ENCODE measurements around the gene TM9SF2. TPM values are rescaled to one million over a fixed set of nuclear protein-coding genes. Genes with fewer than 3 reads are reported as not detected.

TM9SF2 gene
- polyA plus RNA-seq, 2 donors = 26.3 to 48.0 TPM

DNA sequence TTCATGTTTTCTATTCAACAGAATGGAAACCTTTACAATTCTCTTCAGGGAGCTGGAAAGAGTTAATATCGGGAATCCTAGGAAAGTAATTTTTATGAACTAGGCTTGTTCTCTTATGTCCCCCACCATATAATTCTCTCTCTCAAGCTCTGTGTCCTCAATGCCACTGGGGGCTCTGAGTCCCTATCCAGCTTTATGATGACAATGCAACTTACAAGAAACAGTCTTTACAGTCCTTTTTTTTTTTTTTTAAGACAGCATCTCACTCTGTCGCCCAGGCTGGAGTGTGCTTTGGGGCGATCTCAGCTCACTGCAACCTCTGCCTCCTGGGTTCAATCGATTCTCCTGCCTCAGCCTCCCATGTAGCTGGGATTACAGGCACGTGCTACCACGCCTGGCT is 31.2 kb upstream of the TM9SF2 start:
- Histone ChIP-seq H3K27ac (ENCODE audit: low read depth in 2 of 2, low read length in 1 of 2) (no peak overlapping the region), H3K4me3 (ENCODE audit: low read depth in 1 of 2, low read length in 2 of 2) (no peak overlapping the region), H3K4me1 (ENCODE audit: control insufficient read depth in 2 of 2, insufficient read depth in 2 of 2, low read length in 1 of 2) (no peaks in the 10 kb centered on the region), H3K36me3 (ENCODE audit: control insufficient read depth in 2 of 2, insufficient read depth in 2 of 2, low read length in 1 of 2) (no peaks in the 10 kb centered on the region), H3K9me3 (ENCODE audit: control insufficient read depth in 2 of 2, insufficient read depth in 1 of 2, low read depth in 1 of 2, low read length in 1 of 2) (no peaks in the 10 kb centered on the region), H3K27me3 (ENCODE audit: control insufficient read depth in 1 of 2, insufficient read depth in 2 of 2, low read length in 2 of 2) (no peaks in the 10 kb centered on the region)
- 85% methylated on average over 6 of the region's 6 CpGs for WGBS, 2 donors

DNA sequence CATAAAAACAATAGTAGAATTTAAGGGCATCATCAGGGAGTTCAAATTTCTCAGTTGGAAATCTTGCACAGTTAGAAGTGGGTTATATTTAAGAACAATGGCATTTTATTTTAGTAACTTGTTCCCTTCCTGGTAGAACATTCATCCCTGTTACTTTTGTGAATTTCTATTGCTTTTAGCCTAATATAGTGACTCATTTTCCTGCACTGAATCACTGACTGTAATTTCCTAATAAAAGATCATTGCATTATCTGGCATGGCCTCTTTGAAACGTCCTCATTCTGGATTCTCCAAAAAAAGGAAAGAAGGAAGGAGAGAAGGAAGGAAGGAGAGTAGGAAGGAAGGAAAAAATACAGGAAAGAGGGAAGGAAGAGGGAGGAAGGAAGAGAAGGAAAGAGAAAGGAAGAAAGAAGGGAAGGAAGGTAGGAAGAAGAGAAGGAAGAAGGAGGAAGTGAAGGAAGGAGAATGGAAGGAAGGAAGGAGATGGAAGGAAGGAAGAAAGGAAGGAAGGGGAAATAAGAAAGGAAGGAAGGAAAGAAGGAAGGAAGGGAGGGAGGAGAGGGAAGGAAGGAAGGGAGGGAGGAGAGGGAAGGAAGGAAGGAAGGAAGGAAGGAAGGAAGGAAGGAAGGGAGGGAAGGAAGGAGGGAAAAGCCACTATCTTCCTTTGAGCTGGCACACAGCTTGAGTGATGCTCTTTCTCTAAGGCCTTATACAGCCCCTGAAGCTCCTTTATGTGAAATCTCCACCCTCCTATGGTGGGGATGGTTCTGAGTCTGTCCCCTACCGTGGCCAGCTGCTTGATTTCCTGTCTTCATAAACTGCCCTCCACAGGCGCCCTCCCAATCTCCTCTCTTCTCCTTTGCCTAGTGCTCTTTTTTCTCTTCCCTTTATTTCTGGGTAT is 29.8 kb upstream of the TM9SF2 start:
- H3K4me3 ChIP-seq (ENCODE audit: low read depth in 1 of 2, low read length in 2 of 2) = no peak overlapping the region
- 59 to 62% methylated on average over 3 of the region's 3 CpGs for WGBS, 2 donors
- no peaks in the 10 kb centered on the region for H3K27me3 ChIP-seq (ENCODE audit: control insufficient read depth in 1 of 2, insufficient read depth in 2 of 2, low read length in 2 of 2)
- H3K36me3 ChIP-seq (ENCODE audit: control insufficient read depth in 2 of 2, insufficient read depth in 2 of 2, low read length in 1 of 2) = no peaks in the 10 kb centered on the region
- no peak overlapping the region for H3K27ac ChIP-seq (ENCODE audit: low read depth in 2 of 2, low read length in 1 of 2)
- no peaks in the 10 kb centered on the region for H3K9me3 ChIP-seq (ENCODE audit: control insufficient read depth in 2 of 2, insufficient read depth in 1 of 2, low read depth in 1 of 2, low read length in 1 of 2)
- H3K4me1 ChIP-seq (ENCODE audit: control insufficient read depth in 2 of 2, insufficient read depth in 2 of 2, low read length in 1 of 2) = no peaks in the 10 kb centered on the region

DNA sequence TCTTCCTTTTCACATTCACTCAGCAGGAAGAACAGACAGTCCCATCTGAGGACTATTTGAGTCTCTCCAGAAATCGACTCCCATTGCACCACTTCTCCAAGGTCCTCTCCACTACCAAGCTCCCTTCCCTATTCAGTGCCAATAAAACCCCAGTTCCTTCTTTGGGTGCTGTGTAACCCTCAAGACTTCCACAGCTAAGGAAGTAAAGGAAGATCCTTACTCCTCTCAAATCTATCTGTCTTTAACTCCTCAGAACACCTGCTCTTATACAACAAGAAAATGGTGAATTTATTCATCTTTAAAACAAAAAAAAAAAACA is 29.2 kb upstream of the TM9SF2 start:
- WGBS, 2 donors = 77 to 87% methylated on average over 1 of the region's 1 CpG
- Histone ChIP-seq H3K27ac (ENCODE audit: low read depth in 2 of 2, low read length in 1 of 2) (no peak overlapping the region), H3K27me3 (ENCODE audit: control insufficient read depth in 1 of 2, insufficient read depth in 2 of 2, low read length in 2 of 2) (no peaks in the 10 kb centered on the region), H3K4me3 (ENCODE audit: low read depth in 1 of 2, low read length in 2 of 2) (no peak overlapping the region), H3K9me3 (ENCODE audit: control insufficient read depth in 2 of 2, insufficient read depth in 1 of 2, low read depth in 1 of 2, low read length in 1 of 2) (no peaks in the 10 kb centered on the region), H3K36me3 (ENCODE audit: control insufficient read depth in 2 of 2, insufficient read depth in 2 of 2, low read length in 1 of 2) (no peaks in the 10 kb centered on the region), H3K4me1 (ENCODE audit: control insufficient read depth in 2 of 2, insufficient read depth in 2 of 2, low read length in 1 of 2) (no peaks in the 10 kb centered on the region)

DNA sequence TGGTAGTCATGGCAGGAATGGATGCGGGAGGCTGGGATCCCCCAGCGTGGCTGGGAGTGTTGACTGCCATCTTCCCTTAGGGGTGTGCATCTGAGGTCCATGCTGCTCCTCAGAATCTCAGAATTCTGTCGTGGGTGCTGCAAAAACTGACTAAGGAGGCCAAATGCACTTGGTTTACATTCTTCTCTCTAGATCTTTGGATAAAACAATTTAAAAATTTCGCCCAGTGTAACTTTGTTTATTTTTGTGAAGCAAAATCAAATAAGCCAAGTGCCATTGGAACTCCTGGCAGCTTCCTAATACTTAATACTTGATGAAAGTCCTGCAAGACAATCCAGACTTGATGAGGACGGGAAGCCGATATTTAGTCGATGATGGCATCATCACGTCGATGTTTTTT is 27.8 kb upstream of the TM9SF2 start:
- no peaks in the 10 kb centered on the region for H3K4me1 ChIP-seq (ENCODE audit: control insufficient read depth in 2 of 2, insufficient read depth in 2 of 2, low read length in 1 of 2)
- H3K9me3 ChIP-seq (ENCODE audit: control insufficient read depth in 2 of 2, insufficient read depth in 1 of 2, low read depth in 1 of 2, low read length in 1 of 2) = no peaks in the 10 kb centered on the region
- H3K27me3 ChIP-seq (ENCODE audit: control insufficient read depth in 1 of 2, insufficient read depth in 2 of 2, low read length in 2 of 2) = no peaks in the 10 kb centered on the region
- 71 to 73% methylated on average over 9 of the region's 9 CpGs for WGBS, 2 donors
- no peaks in the 10 kb centered on the region for H3K36me3 ChIP-seq (ENCODE audit: control insufficient read depth in 2 of 2, insufficient read depth in 2 of 2, low read length in 1 of 2)
- H3K4me3 ChIP-seq (ENCODE audit: low read depth in 1 of 2, low read length in 2 of 2) = no peak overlapping the region
- no peak overlapping the region for H3K27ac ChIP-seq (ENCODE audit: low read depth in 2 of 2, low read length in 1 of 2)

DNA sequence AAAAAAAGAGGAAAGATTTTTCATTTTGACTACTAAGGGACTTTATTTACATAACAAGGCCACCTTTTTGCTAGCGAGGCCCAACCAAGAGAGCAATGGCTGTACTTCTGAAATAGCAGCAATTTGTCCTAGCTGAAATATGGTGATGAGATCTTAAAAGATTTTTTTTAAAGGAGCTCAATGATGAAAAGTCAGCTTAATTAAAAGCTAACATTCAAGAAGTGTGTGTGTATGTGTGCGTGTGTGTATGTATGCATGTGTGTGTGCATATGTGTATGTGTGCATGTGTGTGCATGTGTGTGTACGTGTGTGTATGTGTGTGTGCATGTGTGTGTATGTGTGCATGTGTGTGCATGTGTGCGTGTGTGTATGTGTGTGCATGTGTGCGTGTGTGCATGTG is 24.6 kb upstream of the TM9SF2 start:
- no peaks in the 10 kb centered on the region for H3K27me3 ChIP-seq (ENCODE audit: control insufficient read depth in 1 of 2, insufficient read depth in 2 of 2, low read length in 2 of 2)
- no peaks in the 10 kb centered on the region for H3K36me3 ChIP-seq (ENCODE audit: control insufficient read depth in 2 of 2, insufficient read depth in 2 of 2, low read length in 1 of 2)
- WGBS, 2 donors = 45 to 56% methylated on average over 3 to 5 of the region's 5 CpGs
- no peaks in the 10 kb centered on the region for H3K9me3 ChIP-seq (ENCODE audit: control insufficient read depth in 2 of 2, insufficient read depth in 1 of 2, low read depth in 1 of 2, low read length in 1 of 2)
- no peak overlapping the region for H3K4me3 ChIP-seq (ENCODE audit: low read depth in 1 of 2, low read length in 2 of 2)
- no peaks in the 10 kb centered on the region for H3K4me1 ChIP-seq (ENCODE audit: control insufficient read depth in 2 of 2, insufficient read depth in 2 of 2, low read length in 1 of 2)
- no peak overlapping the region for H3K27ac ChIP-seq (ENCODE audit: low read depth in 2 of 2, low read length in 1 of 2)

DNA sequence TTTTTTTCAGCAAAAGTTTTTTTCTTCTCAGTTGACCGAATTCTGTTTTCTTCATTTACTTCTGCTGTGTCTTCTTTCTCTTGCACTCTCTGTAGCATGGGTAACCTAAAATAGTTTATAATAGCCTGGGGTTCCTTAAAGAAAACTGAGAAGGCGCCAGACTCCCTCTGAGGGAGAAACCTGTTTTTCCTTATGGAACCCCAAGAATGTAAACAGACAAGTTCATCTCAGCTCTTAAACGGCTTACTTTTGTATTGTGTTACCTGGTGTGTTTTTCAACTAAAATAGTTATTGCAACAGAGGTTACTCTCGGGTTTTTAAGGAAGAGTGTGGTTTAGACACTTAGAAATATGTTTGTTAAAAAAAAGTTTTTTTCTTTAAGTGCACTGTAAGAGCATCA is 23.8 kb upstream of the TM9SF2 start:
- Histone ChIP-seq H3K27ac (ENCODE audit: low read depth in 2 of 2, low read length in 1 of 2) (no peak overlapping the region), H3K36me3 (ENCODE audit: control insufficient read depth in 2 of 2, insufficient read depth in 2 of 2, low read length in 1 of 2) (no peaks in the 10 kb centered on the region)
- 44 to 51% methylated on average over 4 of the region's 4 CpGs for WGBS, 2 donors

DNA sequence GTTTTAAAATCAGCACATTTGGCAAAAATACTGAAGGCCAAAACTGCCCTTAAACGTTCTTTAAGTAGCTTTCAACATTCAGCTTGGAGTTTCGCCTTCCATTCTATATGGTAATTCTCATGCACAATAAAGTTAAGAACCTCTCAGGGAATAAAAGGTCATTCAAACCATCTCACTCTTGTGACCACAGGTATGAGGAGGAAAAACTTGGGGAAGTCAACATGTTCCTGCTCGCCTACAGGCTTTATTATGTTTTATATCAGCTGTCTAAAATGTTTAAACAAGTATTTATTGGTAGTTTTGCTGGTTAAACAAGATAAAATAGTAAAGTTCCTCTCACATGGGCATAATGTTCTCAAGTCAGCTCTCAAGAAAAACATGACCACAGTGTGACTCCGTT is 19.9 kb upstream of the TM9SF2 start:
- Histone ChIP-seq H3K36me3 (ENCODE audit: control insufficient read depth in 2 of 2, insufficient read depth in 2 of 2, low read length in 1 of 2) (no peaks in the 10 kb centered on the region), H3K4me3 (ENCODE audit: low read depth in 1 of 2, low read length in 2 of 2) (no peak overlapping the region), H3K9me3 (ENCODE audit: control insufficient read depth in 2 of 2, insufficient read depth in 1 of 2, low read depth in 1 of 2, low read length in 1 of 2) (no peaks in the 10 kb centered on the region), H3K4me1 (ENCODE audit: control insufficient read depth in 2 of 2, insufficient read depth in 2 of 2, low read length in 1 of 2) (no peaks in the 10 kb centered on the region), H3K27ac (ENCODE audit: low read depth in 2 of 2, low read length in 1 of 2) (peak overlapping the region in 1 of 2 donors; percentile 67), H3K27me3 (ENCODE audit: control insufficient read depth in 1 of 2, insufficient read depth in 2 of 2, low read length in 2 of 2) (no peaks in the 10 kb centered on the region)
- 57 to 66% methylated on average over 4 of the region's 4 CpGs for WGBS, 2 donors

More for the DNA sequence above, 23.8 kb upstream of the TM9SF2 start:
- no peaks in the 10 kb centered on the region for H3K9me3 ChIP-seq (ENCODE audit: control insufficient read depth in 2 of 2, insufficient read depth in 1 of 2, low read depth in 1 of 2, low read length in 1 of 2)
- no peak overlapping the region for H3K4me3 ChIP-seq (ENCODE audit: low read depth in 1 of 2, low read length in 2 of 2)
- no peaks in the 10 kb centered on the region for H3K27me3 ChIP-seq (ENCODE audit: control insufficient read depth in 1 of 2, insufficient read depth in 2 of 2, low read length in 2 of 2)
- H3K4me1 ChIP-seq (ENCODE audit: control insufficient read depth in 2 of 2, insufficient read depth in 2 of 2, low read length in 1 of 2) = no peaks in the 10 kb centered on the region

DNA sequence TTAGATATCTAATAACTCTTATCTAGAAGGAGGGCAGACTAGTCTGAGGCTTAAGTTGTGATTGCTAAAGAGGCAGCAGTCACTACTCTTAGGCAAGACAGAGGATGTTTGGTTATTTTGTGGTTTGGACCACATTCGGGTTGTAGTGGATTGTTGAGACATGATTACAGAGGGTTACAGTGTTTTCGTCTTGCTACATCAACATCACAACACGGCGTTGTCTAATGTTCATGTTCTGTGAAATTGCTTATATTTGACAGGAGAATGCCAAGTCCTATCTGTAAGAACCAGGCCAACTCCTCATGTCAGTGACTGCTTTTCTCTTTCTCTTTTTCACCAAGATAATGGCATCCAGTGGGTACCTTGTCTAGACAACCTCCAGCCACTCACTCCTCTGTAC is 16.8 kb upstream of the TM9SF2 start:
- WGBS, 2 donors = 59 to 73% methylated on average over 4 of the region's 4 CpGs
- H3K9me3 ChIP-seq (ENCODE audit: control insufficient read depth in 2 of 2, insufficient read depth in 1 of 2, low read depth in 1 of 2, low read length in 1 of 2) = no peaks in the 10 kb centered on the region

DNA sequence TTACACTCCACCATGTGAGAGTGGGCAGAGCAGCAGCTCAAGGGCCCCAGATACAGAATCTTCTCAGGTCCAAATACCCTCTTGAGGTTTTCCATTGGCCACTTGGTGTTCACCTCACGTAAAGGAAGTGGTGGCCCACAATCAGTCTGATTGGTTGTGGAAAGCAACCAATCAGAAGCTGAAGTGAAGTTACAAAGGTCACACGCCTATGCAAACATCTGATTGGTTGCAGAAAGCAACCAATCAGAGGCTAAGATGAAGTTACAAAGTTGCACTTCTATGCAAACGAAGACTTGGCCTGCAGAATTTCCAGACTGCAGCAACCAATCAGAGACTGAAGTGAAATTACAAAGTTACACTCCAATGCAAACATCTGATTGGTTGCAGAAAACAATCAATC is 14.3 kb upstream of the TM9SF2 start:
- H3K4me1 ChIP-seq (ENCODE audit: control insufficient read depth in 2 of 2, insufficient read depth in 2 of 2, low read length in 1 of 2) = no peaks in the 10 kb centered on the region
- H3K27ac ChIP-seq (ENCODE audit: low read depth in 2 of 2, low read length in 1 of 2) = no peak overlapping the region
- 87 to 90% methylated on average over 3 of the region's 3 CpGs for WGBS, 2 donors
- no peak overlapping the region for H3K4me3 ChIP-seq (ENCODE audit: low read depth in 1 of 2, low read length in 2 of 2)
- H3K36me3 ChIP-seq (ENCODE audit: control insufficient read depth in 2 of 2, insufficient read depth in 2 of 2, low read length in 1 of 2) = no peaks in the 10 kb centered on the region
- H3K9me3 ChIP-seq (ENCODE audit: control insufficient read depth in 2 of 2, insufficient read depth in 1 of 2, low read depth in 1 of 2, low read length in 1 of 2) = no peaks in the 10 kb centered on the region
- no peaks in the 10 kb centered on the region for H3K27me3 ChIP-seq (ENCODE audit: control insufficient read depth in 1 of 2, insufficient read depth in 2 of 2, low read length in 2 of 2)

More for the DNA sequence above, 16.8 kb upstream of the TM9SF2 start:
- no peak overlapping the region for H3K27ac ChIP-seq (ENCODE audit: low read depth in 2 of 2, low read length in 1 of 2)
- no peaks in the 10 kb centered on the region for H3K27me3 ChIP-seq (ENCODE audit: control insufficient read depth in 1 of 2, insufficient read depth in 2 of 2, low read length in 2 of 2)
- H3K36me3 ChIP-seq (ENCODE audit: control insufficient read depth in 2 of 2, insufficient read depth in 2 of 2, low read length in 1 of 2) = no peaks in the 10 kb centered on the region
- H3K4me1 ChIP-seq (ENCODE audit: control insufficient read depth in 2 of 2, insufficient read depth in 2 of 2, low read length in 1 of 2) = no peaks in the 10 kb centered on the region
- H3K4me3 ChIP-seq (ENCODE audit: low read depth in 1 of 2, low read length in 2 of 2) = no peak overlapping the region

DNA sequence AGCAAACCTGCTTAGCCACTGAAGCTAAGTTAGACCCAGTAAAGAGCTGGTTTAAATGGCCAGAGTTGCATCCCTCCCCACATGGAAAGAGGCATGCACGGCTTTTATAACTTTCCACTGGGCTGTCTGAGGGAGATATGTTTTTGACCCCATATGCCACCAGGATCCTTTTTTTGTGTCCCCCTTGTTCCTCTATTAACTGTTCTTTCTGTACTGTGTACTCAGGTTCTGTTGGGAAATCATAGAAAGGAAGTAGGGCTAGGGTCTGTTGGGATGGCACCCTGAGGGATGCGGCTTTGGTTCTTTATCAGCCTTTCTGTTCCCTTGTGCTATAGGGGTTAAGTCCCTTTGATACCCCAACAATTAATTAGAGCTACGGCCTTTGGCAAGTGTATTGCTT is 12.2 kb upstream of the TM9SF2 start:
- H3K9me3 ChIP-seq (ENCODE audit: control insufficient read depth in 2 of 2, insufficient read depth in 1 of 2, low read depth in 1 of 2, low read length in 1 of 2) = no peaks in the 10 kb centered on the region
- no peaks in the 10 kb centered on the region for H3K4me1 ChIP-seq (ENCODE audit: control insufficient read depth in 2 of 2, insufficient read depth in 2 of 2, low read length in 1 of 2)
- 88 to 94% methylated on average over 3 of the region's 3 CpGs for WGBS, 2 donors
- no peak overlapping the region for H3K4me3 ChIP-seq (ENCODE audit: low read depth in 1 of 2, low read length in 2 of 2)
- H3K36me3 ChIP-seq (ENCODE audit: control insufficient read depth in 2 of 2, insufficient read depth in 2 of 2, low read length in 1 of 2) = no peaks in the 10 kb centered on the region
- H3K27ac ChIP-seq (ENCODE audit: low read depth in 2 of 2, low read length in 1 of 2) = no peak overlapping the region
- H3K27me3 ChIP-seq (ENCODE audit: control insufficient read depth in 1 of 2, insufficient read depth in 2 of 2, low read length in 2 of 2) = no peaks in the 10 kb centered on the region
